ENCODE measurements around the gene TECTB.
A peak's percentile ranks its signal among the peaks of the same experiment; 100 is the strongest.

- TF ChIP-seq CTCF (IDR thresholded peaks at IDR 0.05; ENCODE audit: insufficient read depth, low read length, poor library complexity, severe bottlenecking) (peak; percentile 2), EZH2phosphoT487 (conservative IDR thresholded peaks at IDR 0.05; ENCODE audit: low read length) (no peak)
These were observed 24.9 kb downstream of the TECTB start for GRCh38 chr10:112308125-112308502.

Measured in SU-DHL-6 (cell line).